ENCODE data around the gene CLTB. TPM values are rescaled to one million over a fixed set of nuclear protein-coding genes. Genes with fewer than 3 reads are reported as not detected.

Gene CLTB
- polyA plus RNA-seq, 3 donors, result 63.2 to 87.6 (median 75.2) TPM

- peaks cover 27% of the 10 kb centered on the region for H3K4me1 Mint-ChIP-seq
- Histone ChIP-seq H3K9me3 (replicated peaks in 1 of 2; ENCODE audit: control insufficient read depth in 1 of 2, insufficient read depth in 1 of 2, low read length in 2 of 2) (no peaks in the 10 kb centered on the region), H3K27ac (ENCODE audit: low read depth in 1 of 2, low read length in 2 of 2) (peak overlapping the region; percentile 7 to 68), H3K79me2 (ENCODE audit: insufficient read depth, low read length) (peaks cover 15% of the 10 kb centered on the region), H3K27me3 (ENCODE audit: control insufficient read depth in 2 of 2, insufficient read depth in 2 of 2, low read length in 2 of 2) (peaks cover 16 to 35% of the 10 kb centered on the region in 2 donors), H4K20me1 (ENCODE audit: insufficient read depth, low read length) (peaks cover 4% of the 10 kb centered on the region), H3K4me1 (ENCODE audit: control insufficient read depth in 1 of 2, insufficient read depth in 2 of 2, low read length in 2 of 2) (peaks cover 24 to 45% of the 10 kb centered on the region in 2 donors), H3K9ac (ENCODE audit: insufficient read depth, low read length, poor library complexity, severe bottlenecking) (peak overlapping the region; percentile 81), H3K36me3 (replicated peaks in 1 of 2; ENCODE audit: control insufficient read depth in 1 of 2, insufficient read depth in 2 of 2, low read length in 2 of 2) (peaks cover 3 to 19% of the 10 kb centered on the region in 2 donors), H3K4me3 (replicated peaks in 1 of 3; ENCODE audit: low read depth in 2 of 3, low read length in 3 of 3) (peak overlapping the region; percentile 64 to 96 (median 87)), H3K4me2 (replicated peaks; ENCODE audit: extremely low read depth, low read length, poor library complexity, severe bottlenecking) (peak overlapping the region; percentile 99), H2AFZ (ENCODE audit: insufficient read depth, low read depth, low read length, poor library complexity, severe bottlenecking) (peak overlapping the region; percentile 82)
- DNase-seq, result no peak
- TF ChIP-seq CTCF (IDR thresholded peaks at IDR 0.05), result no peak
- H3K4me3 Mint-ChIP-seq, result peak overlapping the region; percentile 99
- peaks cover 0 to 18% (median 4%) of the 10 kb centered on the region in 7 donors for H3K9me3 Mint-ChIP-seq
- H3K27me3 Mint-ChIP-seq (ENCODE audit: low read depth in 3 of 3), result peaks cover 28 to 38% (median 33%) of the 10 kb centered on the region in 3 donors
- peaks cover 10 to 16% of the 10 kb centered on the region in 2 donors for H3K36me3 Mint-ChIP-seq
- intact Hi-C loops (cut with micrococcal nuclease), result no loop called here
- H3K27ac Mint-ChIP-seq, result peak overlapping the region; percentile 26 to 94 (median 89)
- 77% methylated on average over 3 of the region's 8 CpGs for WGBS (ENCODE audit: insufficient coverage)
Observed at GRCh38 chr5:176362233-176362490, 54.2 kb downstream of the CLTB start.

- Histone ChIP-seq H4K20me1 (ENCODE audit: insufficient read depth, low read length) (peaks cover 8% of the 10 kb centered on the region), H3K27me3 (ENCODE audit: control insufficient read depth in 2 of 2, insufficient read depth in 2 of 2, low read length in 2 of 2) (peaks cover 15 to 31% of the 10 kb centered on the region in 2 donors), H3K4me3 (replicated peaks in 1 of 3; ENCODE audit: low read depth in 2 of 3, low read length in 3 of 3) (peak within 1 kb of the TSS; percentile 64 to 96 (median 87)), H3K4me2 (replicated peaks; ENCODE audit: extremely low read depth, low read length, poor library complexity, severe bottlenecking) (peak within 1 kb of the TSS; percentile 99), H3K9me3 (replicated peaks in 1 of 2; ENCODE audit: control insufficient read depth in 1 of 2, insufficient read depth in 1 of 2, low read length in 2 of 2) (no peaks in the 10 kb centered on the region), H2AFZ (ENCODE audit: insufficient read depth, low read depth, low read length, poor library complexity, severe bottlenecking) (peak within 1 kb of the TSS; percentile 82), H3K9ac (ENCODE audit: insufficient read depth, low read length, poor library complexity, severe bottlenecking) (peak within 1 kb of the TSS; percentile 81), H3K36me3 (replicated peaks in 1 of 2; ENCODE audit: control insufficient read depth in 1 of 2, insufficient read depth in 2 of 2, low read length in 2 of 2) (peaks cover 4 to 24% of the 10 kb centered on the region in 2 donors), H3K27ac (ENCODE audit: low read depth in 1 of 2, low read length in 2 of 2) (peak within 1 kb of the TSS; percentile 7 to 68), H3K4me1 (ENCODE audit: control insufficient read depth in 1 of 2, insufficient read depth in 2 of 2, low read length in 2 of 2) (peaks cover 24 to 45% of the 10 kb centered on the region in 2 donors), H3K79me2 (ENCODE audit: insufficient read depth, low read length) (peaks cover 17% of the 10 kb centered on the region)
- WGBS (ENCODE audit: insufficient coverage), result under 1% methylated on average over 42 of the region's 56 CpGs
- TF ChIP-seq CTCF (IDR thresholded peaks at IDR 0.05), result no peak
- Mint-ChIP-seq H3K27ac (peak within 1 kb of the TSS; percentile 82 to 94 (median 89)), H3K4me3 (peak within 1 kb of the TSS; percentile 99), H3K9me3 (peaks cover 0 to 15% (median 2%) of the 10 kb centered on the region in 7 donors), H3K4me1 (peaks cover 27% of the 10 kb centered on the region), H3K36me3 (peaks cover 10 to 21% of the 10 kb centered on the region in 2 donors), H3K27me3 (ENCODE audit: low read depth in 3 of 3) (peaks cover 23 to 33% (median 28%) of the 10 kb centered on the region in 3 donors)
- DNase-seq, result peak; percentile 88 to 93 (median 91)
- intact Hi-C loops (cut with micrococcal nuclease), result loop anchor here in 1 of 2 donors (2.0 kb wide), 1 partner anchor 27 kb away; the partner anchor contains the start of genes HIGD2A and NOP16
Observed at GRCh38 chr5:176361437-176362232, 54.7 kb downstream of the CLTB start, which contains the start of gene KIAA1191. TSS of gene KIAA1191 (minus strand) at chr5:176361764. CDS start at chr5:176359508, 2,256 bp downstream.
